CD1c-positive myeloid dendritic cell (primary cell): ENCODE measurements around the gene ARL6IP4.
A peak's percentile ranks its signal among the peaks of the same experiment; 100 is the strongest.
"Not testable (repeated sequence)": the region's sequence is repeated elsewhere in the genome, so short reads cannot be mapped to it uniquely, and the experiment has no call there.

ENCODE experiments used
- DNase-seq: peaks from one replicate; pipeline ENCODE4 v3.0.0-alpha.2; 2016; ENCODE audit errors: extremely low spot score

The ARL6IP4 gene

DNA sequence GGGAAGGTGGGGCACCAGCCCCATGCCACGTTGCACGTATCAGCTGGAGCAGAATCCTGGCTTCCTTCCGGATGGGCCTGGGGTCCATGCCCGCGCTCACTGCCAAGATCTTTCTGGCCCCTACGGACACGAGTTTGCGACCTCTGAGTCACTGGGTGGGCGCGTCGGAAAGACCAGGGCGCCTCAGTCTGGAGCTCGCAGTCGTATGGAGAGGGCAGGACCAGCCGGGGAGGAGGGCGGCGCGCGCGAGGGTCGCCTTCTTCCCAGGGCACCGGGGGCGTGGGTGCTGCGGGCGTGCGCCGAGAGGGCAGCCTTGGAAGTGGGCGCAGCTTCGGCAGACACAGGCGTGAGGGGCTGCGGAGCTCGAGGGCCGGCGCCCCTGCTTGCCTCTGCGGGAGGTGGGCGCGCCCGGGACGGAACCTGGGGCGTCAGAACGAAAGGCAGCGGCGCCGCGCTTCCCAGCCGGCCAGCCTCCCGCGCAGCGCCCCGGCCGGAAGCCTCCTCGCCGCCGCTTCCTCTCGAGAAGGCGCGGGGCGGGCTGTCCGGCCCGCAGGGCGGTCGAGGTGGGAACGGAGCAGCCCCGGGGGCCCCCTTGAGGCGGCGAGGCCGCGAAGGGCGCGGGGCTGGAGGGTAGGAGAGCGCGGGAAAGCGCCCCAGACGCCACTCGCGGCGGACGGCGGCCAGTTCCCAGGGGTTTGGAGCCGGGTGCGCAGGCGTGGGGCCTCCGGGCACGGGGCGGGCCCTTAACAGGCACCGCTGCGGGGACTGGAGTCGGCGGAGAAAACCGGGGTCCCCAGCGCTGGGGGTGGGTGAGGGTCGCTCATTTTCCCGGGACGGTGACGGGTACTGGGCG, at the start of gene ARL6IP4:
TSS of gene ARL6IP4 (plus strand) at position 499 of the 853 bp plus-strand sequence. CDS start 459 bp downstream, outside the sequence.
- DNase-seq: peak; percentile 74

DNA sequence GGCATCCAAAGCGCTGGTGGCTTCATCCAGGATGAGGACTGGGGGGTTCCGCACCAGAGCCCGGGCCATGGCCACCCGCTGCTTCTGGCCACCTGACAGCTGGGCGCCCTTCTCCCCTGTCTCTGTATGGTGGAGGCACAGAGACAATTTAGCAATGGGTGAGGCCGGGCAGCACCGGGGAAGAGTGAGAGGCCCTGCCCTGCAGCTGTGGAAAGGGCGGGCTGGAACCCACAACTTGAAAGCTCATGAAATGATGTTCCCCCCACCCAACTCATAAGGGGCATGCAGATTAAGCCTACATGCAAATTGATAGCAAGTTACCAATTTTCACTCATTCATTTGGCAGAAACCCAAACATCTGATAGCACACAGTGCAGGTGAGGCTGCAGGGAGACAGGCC, 48.3 kb upstream of the ARL6IP4 start:
- DNase-seq: no peak

DNA sequence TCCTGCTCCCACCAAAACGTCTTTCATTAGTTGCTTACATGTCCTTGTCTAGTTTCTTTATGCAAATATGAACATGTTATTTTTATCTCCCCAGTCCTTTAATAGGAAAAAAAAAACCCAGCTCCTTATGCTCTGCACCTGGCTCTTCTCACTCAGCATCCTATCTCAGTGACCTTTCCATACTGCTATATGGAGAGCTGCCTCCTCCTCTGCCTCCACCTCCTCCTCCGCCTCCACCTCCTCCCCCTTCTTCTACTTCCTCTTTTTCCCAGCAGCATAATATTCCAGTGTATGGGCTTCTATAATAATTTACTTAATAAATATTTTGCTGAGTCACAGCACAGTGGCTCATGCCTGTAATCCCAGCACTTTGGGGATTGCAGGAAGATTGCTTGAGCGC, 45.8 kb upstream of the ARL6IP4 start:
- no peak for DNase-seq

DNA sequence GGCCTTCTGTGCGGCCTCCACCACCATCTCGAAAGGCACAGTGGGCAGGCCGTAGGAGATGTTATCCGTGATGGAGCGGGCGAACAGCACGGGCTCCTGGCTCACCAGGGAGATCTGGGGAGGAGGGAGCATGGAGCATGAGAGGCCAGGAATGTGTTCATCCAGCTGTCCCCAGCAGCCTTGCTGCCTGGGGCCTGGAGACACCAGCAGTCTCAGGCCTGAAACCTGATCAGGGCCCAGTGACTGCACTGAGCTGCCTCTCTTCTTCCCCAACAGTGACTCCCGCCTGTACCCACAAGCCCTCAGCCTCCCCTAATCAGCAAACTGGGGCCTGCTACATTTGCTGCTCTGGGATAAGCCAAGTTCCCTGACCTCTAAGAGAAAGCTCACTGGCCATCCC, 45.2 kb upstream of the ARL6IP4 start:
- no peak for DNase-seq

DNA sequence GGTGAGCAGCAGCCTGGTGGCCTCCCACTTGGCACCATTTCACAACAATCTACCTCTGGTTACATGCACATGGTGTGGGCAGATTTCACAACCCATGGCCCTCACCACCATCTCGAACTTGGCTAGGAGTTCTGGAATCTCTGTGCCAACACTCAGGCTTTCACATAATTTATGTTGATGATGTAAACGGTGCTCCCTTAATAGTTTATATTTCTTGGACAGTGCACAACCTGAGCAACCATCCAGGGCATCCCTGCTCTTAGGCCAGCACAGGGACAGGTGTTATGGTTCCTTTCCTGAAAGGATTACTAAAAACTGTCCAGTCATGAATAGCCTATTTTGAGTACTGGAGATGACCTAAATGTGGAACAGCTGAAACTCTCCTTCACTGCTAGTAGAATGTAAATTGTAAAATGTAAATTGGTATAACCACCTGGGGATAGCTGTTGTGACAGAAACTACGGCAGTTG, 42.8 kb upstream of the ARL6IP4 start:
- DNase-seq: peak; percentile 20

DNA sequence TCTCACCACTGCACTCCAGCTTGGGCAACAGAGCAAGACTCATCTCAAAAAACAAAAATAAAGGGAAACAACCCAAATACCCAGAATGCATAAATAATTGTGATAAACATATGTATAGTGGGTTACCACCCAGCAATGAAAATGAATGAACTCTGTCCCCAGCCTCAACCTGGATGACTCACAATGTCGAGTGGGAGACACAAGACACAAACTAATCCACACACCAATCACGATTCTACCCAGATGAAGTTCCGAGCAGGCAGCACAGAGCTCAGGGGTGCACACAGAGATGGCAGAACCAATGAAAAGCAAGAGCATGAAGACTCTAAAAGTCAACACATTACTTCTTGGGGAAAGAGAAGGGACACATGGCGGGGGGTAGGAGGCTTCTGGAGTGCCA, 41.4 kb upstream of the ARL6IP4 start:
- DNase-seq: no peak

DNA sequence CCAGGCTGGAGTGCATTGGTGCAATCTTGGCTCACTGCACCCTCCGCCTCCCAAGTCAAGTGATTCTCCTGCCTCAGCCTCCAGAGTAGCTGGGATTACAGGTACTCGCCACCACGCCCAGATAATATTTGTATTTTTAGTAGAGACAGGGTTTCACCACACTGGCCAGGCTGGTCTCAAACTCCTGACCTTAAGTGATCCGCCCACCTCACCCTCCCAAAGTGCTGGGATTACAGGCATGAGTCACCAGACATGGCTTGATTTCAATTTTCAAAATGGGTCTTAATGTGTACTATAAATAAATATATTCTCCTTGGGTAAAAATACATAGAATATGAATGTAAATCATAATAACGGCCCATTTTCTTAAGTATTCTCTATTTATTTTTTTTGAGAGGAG, 39.1 kb upstream of the ARL6IP4 start:
- not testable (repeated sequence) for DNase-seq

DNA sequence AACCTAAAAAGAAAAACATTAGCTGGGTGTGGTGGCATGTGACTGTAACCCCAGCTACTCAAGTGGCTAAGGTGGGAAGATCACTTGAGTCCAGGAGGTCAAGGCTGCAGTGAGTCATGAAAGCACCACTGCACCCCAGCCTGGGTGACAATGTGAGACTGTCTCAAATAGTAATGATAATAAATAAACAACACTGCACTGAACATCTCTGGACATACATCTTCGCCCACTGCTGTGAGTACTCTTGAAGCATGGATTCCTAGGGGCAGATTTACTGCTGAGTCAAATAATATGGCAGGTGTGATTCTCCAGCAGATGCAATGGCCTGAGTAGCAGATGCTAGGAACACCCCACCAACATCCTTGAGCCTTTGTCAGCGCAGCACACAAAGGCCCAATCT, 37.8 kb upstream of the ARL6IP4 start:
- DNase-seq: peak; percentile 20

DNA sequence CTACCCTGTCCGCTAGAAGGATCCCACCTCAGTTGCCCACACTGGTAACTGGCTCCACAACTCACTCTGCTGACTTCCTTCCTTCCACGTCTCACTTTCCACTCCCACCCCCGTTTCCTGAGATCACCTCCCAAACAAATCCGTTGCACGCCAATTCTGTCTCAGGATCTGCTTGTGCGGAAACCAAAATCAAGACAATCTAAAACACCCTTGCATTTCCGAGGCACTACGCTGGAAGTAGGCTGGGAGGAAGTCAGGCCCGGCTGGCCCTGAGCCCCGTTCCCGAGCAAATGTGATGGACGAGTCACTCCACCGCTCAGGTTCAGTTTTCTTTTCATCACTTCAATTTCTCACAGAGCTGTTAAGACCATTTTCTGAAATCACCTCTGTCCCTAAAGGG, 37.3 kb upstream of the ARL6IP4 start:
- DNase-seq: peak; percentile 56

DNA sequence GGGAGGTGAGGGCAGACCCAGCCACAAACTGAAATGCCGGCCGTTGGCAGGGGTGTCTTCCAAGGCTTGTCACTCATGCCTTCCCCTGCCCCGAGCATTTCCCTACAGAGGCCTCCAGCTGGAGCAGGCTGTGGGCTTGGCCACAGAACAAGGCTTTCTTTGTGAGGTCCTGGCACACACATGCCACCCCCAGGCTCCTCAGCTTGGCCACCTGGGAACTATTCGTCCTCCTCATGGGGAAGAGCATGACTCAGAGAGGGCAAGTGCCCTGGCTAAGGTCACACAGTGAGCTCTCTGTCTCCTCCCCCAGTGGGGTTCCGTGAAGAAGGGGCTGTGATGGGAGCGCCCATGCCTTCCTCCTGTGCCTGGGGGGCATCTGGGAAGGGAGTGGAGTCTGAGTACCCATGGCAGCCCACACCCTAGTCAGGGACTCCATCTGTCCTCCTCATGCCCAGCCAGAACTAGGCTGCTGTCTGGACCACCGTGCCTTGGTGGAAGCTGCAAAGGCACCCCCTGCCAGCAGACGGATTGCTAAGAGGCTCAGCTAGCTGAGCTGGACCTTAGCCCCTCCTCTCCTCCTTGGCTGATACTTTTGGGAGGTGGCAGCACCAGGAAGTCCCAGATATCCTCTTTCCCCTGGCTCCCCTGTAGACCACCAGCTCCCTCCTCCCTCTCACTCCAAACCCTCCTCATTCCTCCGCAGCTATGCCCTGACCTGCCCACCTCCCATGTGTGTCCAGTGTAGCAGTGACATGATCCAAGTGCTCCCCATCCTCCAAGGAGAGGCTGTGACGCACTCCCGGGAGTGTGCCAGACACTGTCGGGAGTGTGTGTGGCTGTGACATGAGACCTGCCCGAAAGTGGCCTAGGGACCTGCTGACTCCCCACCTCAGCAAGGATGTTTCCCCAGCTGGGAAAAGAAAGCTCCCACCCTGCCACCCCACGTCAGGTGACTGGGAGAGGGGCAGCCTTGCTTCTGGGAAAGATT, 35.6 kb upstream of the ARL6IP4 start:
- no peak for DNase-seq

DNA sequence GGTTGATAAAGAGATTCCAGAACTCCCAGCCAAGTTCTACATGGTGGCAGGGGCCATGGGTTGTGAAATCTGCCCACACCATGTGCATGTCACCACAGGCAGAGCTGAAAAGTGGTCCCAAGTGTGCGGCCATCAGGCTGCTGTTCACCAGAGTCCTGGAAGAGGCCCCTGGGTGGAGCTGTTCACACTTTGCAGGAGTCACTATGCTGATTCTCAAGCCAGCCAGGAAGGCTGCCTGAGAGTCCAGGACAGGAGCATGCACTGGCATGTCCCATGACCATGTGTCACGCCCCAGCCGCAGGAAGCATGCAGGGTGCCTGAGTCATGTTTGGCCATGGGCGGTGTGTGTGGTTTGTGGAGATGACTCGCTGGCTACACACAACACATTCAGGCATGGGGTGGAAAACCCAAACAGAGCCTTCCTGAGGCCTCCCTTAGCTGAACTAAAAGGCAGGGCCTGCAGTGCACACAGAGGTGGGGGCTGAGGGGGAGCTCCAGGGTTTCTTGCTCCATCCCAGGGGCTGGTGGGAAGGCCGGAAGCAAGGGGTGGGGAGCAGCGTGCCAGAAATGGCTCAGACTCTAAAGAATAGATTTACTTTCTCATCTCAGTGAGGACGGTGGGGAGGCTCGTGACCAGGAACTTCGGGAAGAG, 33.7 kb upstream of the ARL6IP4 start:
- peak; percentile 97 for DNase-seq

DNA sequence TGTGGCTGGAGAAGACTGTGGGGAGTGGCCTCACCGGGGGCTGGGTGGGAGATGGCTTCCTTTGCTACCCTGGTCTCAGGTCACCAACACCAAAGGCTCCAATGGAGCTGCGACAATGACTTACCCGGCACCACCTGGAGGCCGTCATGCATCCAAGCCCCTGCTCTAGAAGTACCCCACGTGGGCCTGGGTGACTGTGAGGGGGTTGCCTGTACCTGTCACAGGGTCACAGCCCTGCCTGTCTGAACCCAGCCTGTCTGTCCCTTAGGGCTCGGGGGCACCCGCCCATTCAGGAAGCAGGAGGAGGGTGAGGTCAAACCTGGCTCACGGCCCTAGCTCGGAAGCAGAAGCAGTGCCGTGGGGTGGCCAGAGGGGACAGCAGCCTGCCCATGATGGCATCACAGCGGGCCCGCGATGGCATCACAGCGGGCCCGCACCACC, 33.1 kb upstream of the ARL6IP4 start:
- DNase-seq: peak; percentile 84

DNA sequence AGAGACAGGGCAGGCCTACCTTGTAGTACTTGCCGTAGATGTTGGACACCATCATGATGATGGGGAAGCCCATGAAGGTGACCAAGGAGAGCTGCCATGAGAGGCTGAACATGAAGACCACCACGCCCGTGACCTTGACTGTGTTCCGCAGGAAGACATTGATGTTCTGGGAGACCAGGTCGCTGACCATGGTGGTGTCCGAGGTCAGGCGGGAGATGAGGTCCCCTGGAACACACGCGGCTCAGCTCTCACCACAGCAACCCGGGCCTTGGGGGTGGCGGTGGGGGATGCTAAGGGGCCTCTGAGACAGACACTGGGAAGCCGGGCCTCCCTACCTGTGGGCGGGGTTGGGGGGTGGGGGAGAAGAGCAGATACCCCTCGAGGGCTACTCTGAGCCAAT, 31.9 kb upstream of the ARL6IP4 start:
- no peak for DNase-seq

DNA sequence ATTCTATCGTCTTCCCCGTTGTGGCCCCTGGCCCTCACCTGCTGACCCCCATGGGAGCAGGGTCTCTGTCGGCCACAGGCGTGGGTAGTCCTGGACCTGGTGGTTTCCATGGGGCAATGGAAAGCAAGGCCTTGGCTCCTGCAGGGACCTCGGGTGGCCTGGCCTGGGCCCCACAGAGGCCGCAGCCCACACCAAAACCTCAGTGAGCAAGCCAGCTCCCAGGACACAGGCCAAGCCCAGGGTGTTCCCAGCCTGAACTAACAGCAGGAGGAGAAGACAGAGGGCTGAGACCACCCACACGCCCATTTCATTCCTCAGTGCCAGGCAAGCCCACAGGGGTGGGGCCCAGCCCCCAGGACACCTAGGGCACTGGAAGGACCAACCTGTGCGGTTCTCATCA, 31.1 kb upstream of the ARL6IP4 start:
- no peak for DNase-seq

DNA sequence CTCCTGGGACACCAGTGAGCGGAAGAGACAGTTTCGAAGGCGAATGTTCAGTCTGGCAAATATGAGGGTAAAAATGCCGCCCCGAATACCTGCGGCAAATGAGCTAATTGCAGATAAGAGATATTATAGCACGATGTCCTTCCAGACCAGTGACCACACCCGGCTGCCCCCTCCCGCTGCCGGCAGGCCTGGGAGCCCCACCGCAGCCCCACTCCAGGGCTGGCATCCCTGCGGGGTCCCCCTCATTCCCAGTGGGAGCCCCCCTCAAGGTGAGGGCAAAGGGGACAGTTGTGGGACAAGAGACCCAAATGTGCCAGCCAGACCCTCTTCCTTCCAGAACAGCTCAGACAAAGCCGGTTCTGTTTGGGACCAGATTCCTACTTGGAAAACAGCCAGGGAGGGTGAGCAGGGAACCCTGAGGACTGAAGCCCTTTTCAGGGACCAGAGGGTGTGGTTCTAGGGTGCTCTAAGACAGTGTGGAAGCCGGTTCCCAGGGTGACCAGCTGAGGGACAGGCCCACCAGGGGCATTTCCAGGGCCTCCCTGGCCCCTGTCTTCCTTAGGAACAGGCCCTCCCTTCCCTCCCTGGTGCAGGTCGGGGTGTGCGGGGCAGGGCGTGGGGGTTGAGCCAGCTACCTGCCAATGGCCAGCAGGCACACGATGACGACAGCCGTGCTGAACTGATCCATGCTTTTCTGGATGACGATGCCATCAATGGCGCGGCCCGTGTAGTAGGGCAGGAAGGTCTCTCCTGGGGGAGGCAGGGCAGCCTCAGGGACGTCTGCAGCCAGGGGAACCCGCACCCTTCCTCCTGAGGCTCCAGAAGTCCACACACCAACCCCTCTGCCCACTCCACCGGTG, 30.4 kb upstream of the ARL6IP4 start:
- DNase-seq: no peak

DNA sequence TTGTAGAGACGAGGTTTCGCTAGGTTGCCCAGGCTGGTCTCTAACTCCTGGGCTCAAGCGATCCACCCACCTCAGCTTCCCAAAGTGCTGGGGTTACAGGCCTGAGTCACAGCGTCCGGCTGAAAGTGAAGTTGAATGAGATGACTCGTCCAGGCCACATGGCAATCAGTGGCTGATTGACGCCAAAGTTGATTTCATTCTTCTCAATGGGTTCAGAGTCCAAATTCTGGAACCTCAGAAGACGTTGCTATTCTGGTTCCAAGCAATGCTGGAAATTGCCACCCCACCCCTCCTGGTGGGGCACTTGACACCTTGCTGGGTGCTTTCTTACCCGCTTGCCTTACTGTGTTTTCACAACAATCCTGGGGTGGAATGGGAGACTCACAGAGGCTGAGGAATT, 29.1 kb upstream of the ARL6IP4 start:
- DNase-seq: peak; percentile 71

DNA sequence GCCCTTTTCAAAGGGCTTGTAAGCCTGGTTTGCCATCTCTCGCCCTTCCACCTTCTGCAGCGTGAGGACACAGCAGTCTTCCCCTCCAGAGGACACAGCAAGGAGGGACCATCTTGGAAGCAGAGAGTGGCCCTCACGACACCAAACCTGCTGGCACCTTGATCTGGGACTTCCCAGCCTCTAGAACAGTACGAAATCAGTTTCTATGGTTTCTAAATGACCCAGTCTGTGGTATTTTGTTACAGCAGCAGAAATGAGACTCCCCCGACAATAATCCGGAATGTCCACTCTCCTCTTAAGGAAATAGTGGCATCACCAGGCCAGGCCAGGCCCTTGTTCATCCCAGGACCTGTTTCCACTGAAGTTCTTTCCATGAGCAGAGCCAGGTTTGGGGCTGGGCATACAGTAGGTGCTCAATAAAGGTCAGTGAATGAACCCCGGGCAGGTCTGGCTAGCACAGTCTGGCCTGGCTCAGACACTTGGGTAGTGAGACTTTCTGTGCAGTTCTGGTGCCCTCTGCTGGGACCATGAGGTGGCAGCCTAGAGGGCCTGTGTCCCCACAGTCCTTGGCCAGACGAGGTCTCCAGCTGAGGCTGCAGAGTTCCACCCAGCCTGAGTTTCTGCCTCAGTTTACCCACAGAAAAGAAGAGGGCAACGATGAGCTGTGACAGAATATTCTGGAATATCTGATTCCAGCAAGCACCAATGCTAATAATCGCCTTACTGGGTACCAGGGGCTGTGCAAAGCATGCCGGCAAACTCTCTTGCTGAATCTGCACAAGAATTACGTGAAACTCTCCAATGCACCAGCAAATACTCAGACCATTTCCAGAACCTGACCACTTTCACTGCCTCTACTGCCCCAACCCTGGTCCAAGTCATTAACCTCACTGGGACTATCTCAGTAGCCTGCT, 28.2 kb upstream of the ARL6IP4 start:
- peak; percentile 81 for DNase-seq

DNA sequence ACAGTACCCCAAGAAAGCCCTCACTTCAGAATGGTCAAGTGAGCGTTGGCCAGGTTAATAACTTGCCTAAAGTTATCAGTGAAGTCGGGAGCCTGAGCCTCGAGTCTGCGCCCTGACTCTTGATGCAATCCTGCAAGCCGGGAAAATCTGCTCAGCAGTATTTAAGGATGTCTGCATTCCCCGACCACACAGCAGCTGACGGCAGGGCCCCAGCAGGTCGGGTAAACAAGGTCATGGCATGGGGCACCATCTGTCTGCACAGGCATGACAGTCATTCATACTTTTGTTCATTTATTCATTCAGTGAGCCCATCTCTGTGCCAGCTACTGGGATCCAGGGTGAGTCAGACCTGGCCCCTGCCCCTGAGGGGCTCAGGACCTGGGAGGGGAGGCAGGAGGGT, 25.3 kb upstream of the ARL6IP4 start:
- no peak for DNase-seq

DNA sequence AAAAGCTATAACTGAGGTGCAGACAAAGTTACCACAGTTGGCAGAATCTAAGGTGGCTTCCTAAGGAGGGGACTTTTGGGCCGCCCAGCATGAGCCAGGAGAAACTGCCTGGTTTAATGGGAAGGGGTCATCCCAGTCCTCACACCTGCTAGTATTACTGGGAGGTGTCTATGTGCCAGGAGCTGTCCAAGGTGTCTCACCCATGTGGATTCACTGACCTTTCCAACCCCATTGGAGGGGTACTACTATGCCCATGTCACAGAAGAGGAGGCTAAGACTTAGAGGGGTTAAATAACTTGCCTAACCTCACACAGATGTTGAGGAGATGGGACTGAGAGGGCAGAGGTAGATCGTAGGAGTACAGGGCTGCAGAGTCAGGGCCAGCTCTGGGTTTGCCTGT, 24.4 kb upstream of the ARL6IP4 start:
- DNase-seq: no peak
